Mesenchymal stem cell (in vitro differentiated cells and primary cell): ENCODE results near the gene GALNT2.

Source experiments
- DNase-seq: peaks from one replicate; pipeline ENCODE4 v3.0.0-alpha.2; 2013
- H2AFZ ChIP-seq: one replicate; pipeline ENCODE4 v1.6.1; 2013; ENCODE audit warnings: low read depth, mild to moderate bottlenecking, control low read depth, inconsistent platforms, low read length, moderate library complexity
- H2AK5ac ChIP-seq: 2 replicates; pipeline ENCODE4 v1.6.1; 2013; ENCODE audit warnings: low read length, moderate library complexity, mild to moderate bottlenecking, inconsistent platforms; ENCODE audit not compliant: severe bottlenecking
- H2BK120ac ChIP-seq: one replicate; pipeline ENCODE4 v1.6.1; 2013; ENCODE audit warnings: low read depth, mild to moderate bottlenecking, inconsistent platforms, low read length, moderate library complexity
- H2BK12ac ChIP-seq, 2 experiments: one replicate each; pipeline ENCODE4 v1.6.1; 2013; ENCODE audit warnings: inconsistent platforms in 2 of 2, low read length in 2 of 2, mild to moderate bottlenecking in 2 of 2, moderate library complexity in 2 of 2, control low read depth in 1 of 2
- H2BK15ac ChIP-seq: one replicate; pipeline ENCODE4 v1.6.1; 2013; ENCODE audit warnings: mild to moderate bottlenecking, low read depth, inconsistent platforms; ENCODE audit not compliant: poor library complexity, severe bottlenecking
- H2BK5ac ChIP-seq: 2 replicates; pipeline ENCODE4 v1.6.1; 2013; ENCODE audit warnings: low read depth, mild to moderate bottlenecking, low read length, control low read depth, inconsistent platforms; ENCODE audit not compliant: poor library complexity, severe bottlenecking
- H3K14ac ChIP-seq, 2 experiments: one replicate each; pipeline ENCODE4 v1.6.1; 2013; ENCODE audit warnings: inconsistent platforms in 2 of 2, low read length in 2 of 2, control low read depth in 1 of 2, mild to moderate bottlenecking in 1 of 2, moderate library complexity in 1 of 2
- H3K18ac ChIP-seq, 2 experiments: one replicate each; pipeline ENCODE4 v1.6.1; 2013; ENCODE audit warnings: inconsistent platforms in 2 of 2, low read length in 2 of 2, control low read depth in 1 of 2, low read depth in 1 of 2, mild to moderate bottlenecking in 1 of 2
- H3K23ac ChIP-seq, 2 experiments: one replicate each; pipeline ENCODE4 v1.6.1; 2013; ENCODE audit warnings: inconsistent platforms in 2 of 2, low read length in 2 of 2, mild to moderate bottlenecking in 2 of 2, moderate library complexity in 2 of 2, control low read depth in 1 of 2
- H3K27ac ChIP-seq: 2 replicates; pipeline ENCODE4 v1.5.1; 2013; ENCODE audit warnings: mild to moderate bottlenecking, moderate library complexity, low read length, control low read depth, inconsistent platforms; ENCODE audit not compliant: poor library complexity, severe bottlenecking
- H3K27me3 ChIP-seq, 2 experiments: 2 replicates each; pipeline versions ENCODE4 v1.6.1 to v1.7.0; 2013; ENCODE audit warnings: low read length in 2 of 2, mild to moderate bottlenecking in 2 of 2, moderate library complexity in 2 of 2, control low read depth in 1 of 2, inconsistent platforms in 1 of 2; ENCODE audit not compliant: control insufficient read depth in 1 of 2, insufficient read depth in 1 of 2
- H3K36me3 ChIP-seq, 2 experiments: 2 replicates each; pipeline versions ENCODE4 v1.6.1 to v1.7.0; 2013; ENCODE audit warnings: low read length in 2 of 2, control low read depth in 1 of 2, inconsistent platforms in 1 of 2, low read depth in 1 of 2, mild to moderate bottlenecking in 1 of 2; ENCODE audit not compliant: insufficient read depth in 2 of 2, control insufficient read depth in 1 of 2
- H3K4ac ChIP-seq, 2 experiments: one replicate each; pipeline ENCODE4 v1.6.1; 2013; ENCODE audit warnings: inconsistent platforms in 2 of 2, low read length in 2 of 2, mild to moderate bottlenecking in 2 of 2, moderate library complexity in 2 of 2, control low read depth in 1 of 2, low read depth in 1 of 2
- H3K4me1 ChIP-seq: 2 replicates; pipeline ENCODE4 v1.6.1; 2013; ENCODE audit warnings: low read depth, low read length, control low read depth; ENCODE audit not compliant: control insufficient read depth, insufficient read depth
- H3K4me2 ChIP-seq: 2 replicates; pipeline ENCODE4 v1.6.1; 2013; ENCODE audit warnings: low read length, mild to moderate bottlenecking, inconsistent platforms; ENCODE audit not compliant: poor library complexity, severe bottlenecking
- H3K4me3 ChIP-seq, 2 experiments: 2 replicates each; pipeline versions ENCODE4 v1.5.1 to v1.7.0; 2013; ENCODE audit warnings: low read length in 2 of 2, mild to moderate bottlenecking in 2 of 2, control low read depth in 1 of 2, low read depth in 1 of 2; ENCODE audit not compliant: insufficient read depth in 1 of 2
- H3K79me1 ChIP-seq: replicated peaks from 2 replicates; pipeline ENCODE4 v1.6.1; 2013; ENCODE audit warnings: mild to moderate bottlenecking, control low read depth, low read length, inconsistent platforms; ENCODE audit not compliant: poor library complexity, severe bottlenecking
- H3K9ac ChIP-seq: 2 replicates; pipeline ENCODE4 v1.7.0; 2013; ENCODE audit warnings: mild to moderate bottlenecking, low read length, moderate library complexity
- H3K9me3 ChIP-seq: 2 replicates; pipeline ENCODE4 v1.7.0; 2013; ENCODE audit warnings: mild to moderate bottlenecking, low read length; ENCODE audit not compliant: control insufficient read depth
- H4K8ac ChIP-seq: one replicate; pipeline ENCODE4 v1.6.1; 2013; ENCODE audit warnings: inconsistent platforms, mild to moderate bottlenecking, low read length, moderate library complexity
- H4K91ac ChIP-seq: one replicate; pipeline ENCODE4 v1.6.1; 2013; ENCODE audit warnings: mild to moderate bottlenecking, low read length, inconsistent platforms
- WGBS: methylation state at CpG from one replicate; pipeline ENCODE4 v1.1.7; 2013; ENCODE audit warnings: mixed read lengths; 5-methylcytosine and 5-hydroxymethylcytosine counted together

The GALNT2 gene

GRCh38 chr1:230251644-230252191 is 184.7 kb downstream of the GALNT2 start:
- no peak for DNase-seq
- no peak overlapping the region for H2AFZ ChIP-seq
- H3K9ac ChIP-seq, result peak overlapping the region; percentile 34
- H3K9me3 ChIP-seq, result no peaks in the 10 kb centered on the region
- H3K4ac ChIP-seq, result no peak overlapping the region
- no peak overlapping the region for H2BK5ac ChIP-seq
- no peaks in the 10 kb centered on the region for H3K4me1 ChIP-seq
- WGBS, result 95% methylated on average over 8 of the region's 8 CpGs
- peaks cover 23% of the 10 kb centered on the region for H3K79me1 ChIP-seq
- no peak overlapping the region for H2BK15ac ChIP-seq
- no peak overlapping the region for H2AK5ac ChIP-seq
- H4K91ac ChIP-seq, result no peak overlapping the region
- no peak overlapping the region for H3K4me3 ChIP-seq
- H4K8ac ChIP-seq, result no peak overlapping the region
- no peak overlapping the region for H2BK12ac ChIP-seq
- H3K27ac ChIP-seq, result no peak overlapping the region
- H3K36me3 ChIP-seq, result peaks cover 48 to 62% of the 10 kb centered on the region in 2 experiments
- H3K27me3 ChIP-seq, result no peaks in the 10 kb centered on the region
- H3K14ac ChIP-seq, result no peak overlapping the region
- no peak overlapping the region for H2BK120ac ChIP-seq
- H3K23ac ChIP-seq, result peak overlapping the region in 1 of 2 experiments; percentile 61
- no peak overlapping the region for H3K18ac ChIP-seq
- H3K4me2 ChIP-seq, result no peak overlapping the region

GRCh38 chr1:230253150-230253549 is 186.1 kb downstream of the GALNT2 start:
- Histone ChIP-seq H2BK120ac (no peak overlapping the region), H3K79me1 (peaks cover 25% of the 10 kb centered on the region), H3K4ac (no peak overlapping the region), H3K27ac (no peak overlapping the region), H2BK12ac (no peak overlapping the region), H2AK5ac (no peak overlapping the region), H4K91ac (no peak overlapping the region), H3K4me2 (no peak overlapping the region), H4K8ac (no peak overlapping the region), H3K9me3 (no peaks in the 10 kb centered on the region), H2BK15ac (no peak overlapping the region), H2AFZ (no peak overlapping the region), H3K4me1 (no peaks in the 10 kb centered on the region), H3K4me3 (no peak overlapping the region), H2BK5ac (no peak overlapping the region), H3K9ac (no peak overlapping the region), H3K27me3 (no peaks in the 10 kb centered on the region), H3K36me3 (peaks cover 52 to 70% of the 10 kb centered on the region in 2 experiments), H3K23ac (no peak overlapping the region), H3K18ac (no peak overlapping the region), H3K14ac (no peak overlapping the region)
- 100% methylated on average over 1 of the region's 2 CpGs for WGBS
- DNase-seq, result no peak

DNA sequence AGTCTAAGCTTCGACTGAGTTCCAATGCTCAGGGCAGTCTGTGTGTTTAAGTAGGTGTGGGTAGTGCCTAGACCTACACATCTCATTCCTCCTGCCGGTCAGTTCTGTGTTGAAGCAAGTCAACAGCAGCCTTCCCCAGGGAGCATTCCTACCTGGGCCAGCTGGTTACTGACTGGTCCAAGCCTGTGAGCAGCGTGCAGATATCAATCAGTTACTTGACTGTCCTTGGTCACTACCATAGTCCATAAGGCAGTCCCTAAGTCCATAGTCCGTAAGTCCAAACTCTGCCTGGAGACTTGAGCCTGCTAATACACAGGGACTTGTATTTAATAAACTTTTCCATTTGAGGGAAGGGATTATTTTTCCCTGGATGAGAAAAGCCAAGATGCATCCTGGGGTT is 187.2 kb downstream of the GALNT2 start:
- DNase-seq, result no peak
- WGBS, result 96% methylated on average over 4 of the region's 4 CpGs
- H3K27ac ChIP-seq, result no peak overlapping the region

DNA sequence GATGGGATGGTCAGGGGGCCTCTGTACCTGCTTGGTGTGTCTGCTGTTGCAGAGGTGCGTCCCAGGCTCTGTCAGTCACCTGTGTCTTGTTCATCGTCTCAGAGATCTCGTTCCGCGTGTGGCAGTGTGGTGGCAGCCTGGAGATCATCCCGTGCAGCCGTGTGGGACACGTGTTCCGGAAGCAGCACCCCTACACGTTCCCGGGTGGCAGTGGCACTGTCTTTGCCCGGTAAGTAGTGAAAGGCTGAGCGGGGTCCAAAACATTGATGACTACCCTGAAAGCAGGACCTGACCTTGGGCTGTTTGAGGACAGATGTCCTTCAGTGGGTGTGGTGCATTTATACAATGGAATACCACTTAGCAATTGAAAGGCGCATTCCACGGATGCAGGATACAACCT is 188.1 kb downstream of the GALNT2 start:
- Histone ChIP-seq H3K79me1 (peaks cover 21% of the 10 kb centered on the region), H3K9ac (no peak overlapping the region), H3K27me3 (no peaks in the 10 kb centered on the region), H3K9me3 (no peaks in the 10 kb centered on the region), H2BK15ac (no peak overlapping the region), H2AK5ac (no peak overlapping the region), H3K36me3 (peaks cover 39 to 71% of the 10 kb centered on the region in 2 experiments), H3K4ac (no peak overlapping the region), H3K4me1 (no peaks in the 10 kb centered on the region), H2AFZ (no peak overlapping the region), H3K4me2 (no peak overlapping the region), H3K4me3 (no peak overlapping the region), H2BK120ac (no peak overlapping the region), H3K14ac (no peak overlapping the region), H3K27ac (no peak overlapping the region), H4K8ac (no peak overlapping the region), H2BK12ac (no peak overlapping the region), H4K91ac (no peak overlapping the region), H3K18ac (no peak overlapping the region), H3K23ac (no peak overlapping the region), H2BK5ac (no peak overlapping the region)
- no peak for DNase-seq
- WGBS, result 98% methylated on average over 13 of the region's 15 CpGs

More for the DNA sequence above, 187.2 kb downstream of the GALNT2 start:
- H3K9me3 ChIP-seq, result no peaks in the 10 kb centered on the region
- H2AK5ac ChIP-seq, result no peak overlapping the region
- H2BK12ac ChIP-seq, result no peak overlapping the region
- H4K91ac ChIP-seq, result no peak overlapping the region
- H2BK15ac ChIP-seq, result no peak overlapping the region
- no peak overlapping the region for H2BK120ac ChIP-seq
- H2AFZ ChIP-seq, result no peak overlapping the region
- no peak overlapping the region for H3K18ac ChIP-seq
- H3K4me3 ChIP-seq, result no peak overlapping the region
- H3K79me1 ChIP-seq, result peaks cover 22% of the 10 kb centered on the region
- H3K4ac ChIP-seq, result no peak overlapping the region
- no peaks in the 10 kb centered on the region for H3K4me1 ChIP-seq
- H4K8ac ChIP-seq, result no peak overlapping the region
- H3K36me3 ChIP-seq, result peaks cover 44 to 72% of the 10 kb centered on the region in 2 experiments
- H3K23ac ChIP-seq, result no peak overlapping the region
- no peak overlapping the region for H2BK5ac ChIP-seq
- no peak overlapping the region for H3K9ac ChIP-seq
- H3K14ac ChIP-seq, result no peak overlapping the region
- no peaks in the 10 kb centered on the region for H3K27me3 ChIP-seq
- no peak overlapping the region for H3K4me2 ChIP-seq
